OCI-M1 (cell line): Measurements from ENCODE around the gene ETV6.

Experiments
- DNase-seq: peaks from one replicate; lab custom pipeline; 2025; lab: John Stamatoyannopoulos, UW

Gene ETV6

GRCh38 chr12:11861864-11862600 is 212.6 kb downstream of the ETV6 start:
- DNase-seq, result no peak

GRCh38 chr12:11862798-11863197 is 213.3 kb downstream of the ETV6 start:
- no peak for DNase-seq

GRCh38 chr12:11863478-11863906 is 214.0 kb downstream of the ETV6 start:
- no peak for DNase-seq

- no peak for DNase-seq
Observed at GRCh38 chr12:11863988-11864387, 214.5 kb downstream of the ETV6 start.

- DNase-seq, result no peak
Observed at GRCh38 chr12:11865824-11866223, 216.3 kb downstream of the ETV6 start.

GRCh38 chr12:11868027-11868426 is 218.6 kb downstream of the ETV6 start:
- DNase-seq, result no peak

GRCh38 chr12:11869406-11869805 is 219.9 kb downstream of the ETV6 start:
- DNase-seq, result no peak

- no peak for DNase-seq
Observed at GRCh38 chr12:11870041-11870451, 220.6 kb downstream of the ETV6 start.

- DNase-seq, result no peak
Observed at GRCh38 chr12:11872055-11872454, 222.6 kb downstream of the ETV6 start.

- no peak for DNase-seq
Observed at GRCh38 chr12:11875414-11875935, 226.0 kb downstream of the ETV6 start.

GRCh38 chr12:11876307-11876706 is 226.8 kb downstream of the ETV6 start:
- no peak for DNase-seq

- DNase-seq, result no peak
Observed at GRCh38 chr12:11877102-11877826, 227.8 kb downstream of the ETV6 start.

- no peak for DNase-seq
Observed at GRCh38 chr12:11877869-11878780, 228.7 kb downstream of the ETV6 start.

GRCh38 chr12:11879306-11879705 is 229.8 kb downstream of the ETV6 start:
- DNase-seq, result no peak

GRCh38 chr12:11880381-11880780 is 230.9 kb downstream of the ETV6 start:
- no peak for DNase-seq

GRCh38 chr12:11881835-11882234 is 232.4 kb downstream of the ETV6 start:
- DNase-seq, result no peak

- DNase-seq, result no peak
Observed at GRCh38 chr12:11882301-11883019, 233.0 kb downstream of the ETV6 start.

- no peak for DNase-seq
Observed at GRCh38 chr12:11884116-11884515, 234.6 kb downstream of the ETV6 start.

- DNase-seq, result no peak
Observed at GRCh38 chr12:11884706-11885105, 235.2 kb downstream of the ETV6 start.

GRCh38 chr12:11885261-11886038 is 236.0 kb downstream of the ETV6 start:
- DNase-seq, result no peak

GRCh38 chr12:11886339-11886738 is 236.9 kb downstream of the ETV6 start:
- DNase-seq, result no peak
